ENCODE results near the gene LILRB3. TPM values are rescaled to one million over a fixed set of nuclear protein-coding genes. Genes with fewer than 3 reads are reported as not detected.

The LILRB3 gene
- total and polyA plus RNA-seq, 2 of the 4 experiments (the other 2 are of a cell fraction): not detected

- no peaks in the 10 kb centered on the region for H3K36me3 ChIP-seq (ENCODE audit: control insufficient read depth, insufficient read depth, low read length)
- DNase-seq (no peak), ATAC-seq (ENCODE audit: low read depth) (no peak)
- H3K56ac ChIP-seq (ENCODE audit: extremely low read depth, insufficient read depth, low read length): no peak overlapping the region
- H3K9ac ChIP-seq (ENCODE audit: low read depth, low read length): no peak overlapping the region
- H2BK120ac ChIP-seq (ENCODE audit: low read depth, low read length): no peak overlapping the region
- peaks cover 17% of the 10 kb centered on the region for H3K27me3 ChIP-seq (ENCODE audit: control insufficient read depth, insufficient read depth, low read length)
- dilution Hi-C loops (cut with HindIII; ENCODE audit: low sequenced_read_pairs, unreplicated experiment): no loop called here
- no peak overlapping the region for H3K27ac ChIP-seq (ENCODE audit: insufficient read depth, low read length)
- CTCF ChIA-PET: no interaction called here
- no peak overlapping the region for H4K91ac ChIP-seq (ENCODE audit: insufficient read depth, low read depth, low read length)
- H2BK15ac ChIP-seq (ENCODE audit: low read depth, low read length): no peak overlapping the region
- no peaks in the 10 kb centered on the region for H4K20me1 ChIP-seq (ENCODE audit: insufficient read depth, low read length)
- no peaks in the 10 kb centered on the region for H3K9me1 ChIP-seq (ENCODE audit: insufficient read depth, low read length)
- no peaks in the 10 kb centered on the region for H3K4me1 ChIP-seq (ENCODE audit: control insufficient read depth, insufficient read depth, low read length)
- H2AFZ ChIP-seq (replicated peaks; ENCODE audit: low read length, poor library complexity): no peak overlapping the region
- H3K4me2 ChIP-seq (ENCODE audit: low read depth, low read length): no peak overlapping the region
- H2AK9ac ChIP-seq (replicated peaks; ENCODE audit: low read depth, low read length, poor library complexity): no peak overlapping the region
- in situ Hi-C loops (cut with MboI; ENCODE audit: low sequenced_read_pairs): no loop called here
- H4K5ac ChIP-seq (ENCODE audit: low read depth, low read length): no peak overlapping the region
- POLR2A ChIA-PET (ENCODE audit: unreplicated experiment): no interaction called here
- no peak overlapping the region for H3K14ac ChIP-seq (replicated peaks; ENCODE audit: low read depth, low read length)
- H3K79me1 ChIP-seq (ENCODE audit: low read depth in 1 of 2, low read length in 2 of 2): no peaks in the 10 kb centered on the region
- intact Hi-C loops (cut with micrococcal nuclease): no loop called here
- H2AK5ac ChIP-seq (ENCODE audit: low read depth, low read length): no peak overlapping the region
- no peak overlapping the region for H4K8ac ChIP-seq (ENCODE audit: low read depth in 2 of 2, low read length in 2 of 2)
- no peak overlapping the region for H2BK20ac ChIP-seq (ENCODE audit: low read depth, low read length)
- H2BK5ac ChIP-seq (ENCODE audit: low read depth, low read length, poor library complexity, severe bottlenecking): no peak overlapping the region
- H3K4ac ChIP-seq (ENCODE audit: low read depth, low read length): no peak overlapping the region
- 63% methylated on average over 4 of the region's 23 CpGs; no CpG with 5 or more reads in 1 of the 2 experiments for WGBS, 2 experiments (ENCODE audit: extremely low coverage in 2 of 2, insufficient read length in 1 of 2)
- H3K23ac ChIP-seq (ENCODE audit: low read depth, low read length): no peak overlapping the region
- BruUV-seq (replicated peaks): no TSS peak
- no peak overlapping the region for H3K18ac ChIP-seq (ENCODE audit: low read depth, low read length)
- no peaks in the 10 kb centered on the region for H3K9me3 ChIP-seq (ENCODE audit: control insufficient read depth, insufficient read depth, low read length)
- H3K4me3 ChIP-seq (ENCODE audit: insufficient read depth, low read depth, low read length): no peak overlapping the region
- no peak for TF ChIP-seq ELK1 (IDR thresholded peaks at IDR 0.05; ENCODE audit: borderline replicate concordance, low read depth, low read length)
- no peak for TF ChIP-seq RFX5 (IDR thresholded peaks at IDR 0.05; ENCODE audit: low read depth, low read length)
- TF ChIP-seq MAZ (IDR thresholded peaks at IDR 0.05; ENCODE audit: borderline replicate concordance, low read depth, low read length): no peak
- no peak for TF ChIP-seq SMC3 (IDR thresholded peaks at IDR 0.05; ENCODE audit: low read depth, low read length)
- TF ChIP-seq MAFK (IDR thresholded peaks at IDR 0.05; ENCODE audit: low read depth, low read length): no peak
- TF ChIP-seq BHLHE40 (IDR thresholded peaks at IDR 0.05; ENCODE audit: low read depth, low read length): no peak
- no peak for TF ChIP-seq CHD1 (IDR thresholded peaks at IDR 0.05; ENCODE audit: low read depth, low read length)
- TF ChIP-seq USF2 (IDR thresholded peaks at IDR 0.05; ENCODE audit: low read depth, low read length): no peak
- no peak for TF ChIP-seq NFE2L2 (IDR thresholded peaks at IDR 0.05; ENCODE audit: low read depth, low read length)
- no peak for TF ChIP-seq FOS (IDR thresholded peaks at IDR 0.05; ENCODE audit: low read depth, low read length)
- TF ChIP-seq, protein P1, sequence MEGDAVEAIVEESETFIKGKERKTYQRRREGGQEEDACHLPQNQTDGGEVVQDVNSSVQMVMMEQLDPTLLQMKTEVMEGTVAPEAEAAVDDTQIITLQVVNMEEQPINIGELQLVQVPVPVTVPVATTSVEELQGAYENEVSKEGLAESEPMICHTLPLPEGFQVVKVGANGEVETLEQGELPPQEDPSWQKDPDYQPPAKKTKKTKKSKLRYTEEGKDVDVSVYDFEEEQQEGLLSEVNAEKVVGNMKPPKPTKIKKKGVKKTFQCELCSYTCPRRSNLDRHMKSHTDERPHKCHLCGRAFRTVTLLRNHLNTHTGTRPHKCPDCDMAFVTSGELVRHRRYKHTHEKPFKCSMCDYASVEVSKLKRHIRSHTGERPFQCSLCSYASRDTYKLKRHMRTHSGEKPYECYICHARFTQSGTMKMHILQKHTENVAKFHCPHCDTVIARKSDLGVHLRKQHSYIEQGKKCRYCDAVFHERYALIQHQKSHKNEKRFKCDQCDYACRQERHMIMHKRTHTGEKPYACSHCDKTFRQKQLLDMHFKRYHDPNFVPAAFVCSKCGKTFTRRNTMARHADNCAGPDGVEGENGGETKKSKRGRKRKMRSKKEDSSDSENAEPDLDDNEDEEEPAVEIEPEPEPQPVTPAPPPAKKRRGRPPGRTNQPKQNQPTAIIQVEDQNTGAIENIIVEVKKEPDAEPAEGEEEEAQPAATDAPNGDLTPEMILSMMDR (conservative IDR thresholded peaks at IDR 0.05; ENCODE audit: low read depth, low read length): no peak
- TF ChIP-seq POLR2A (IDR thresholded peaks at IDR 0.05; ENCODE audit: low read depth, low read length): no peak
- no peak for TF ChIP-seq CEBPB (IDR thresholded peaks at IDR 0.05; ENCODE audit: low read depth, low read length)
- no peak for TF ChIP-seq RAD21 (IDR thresholded peaks at IDR 0.05; ENCODE audit: low read length)
- TF ChIP-seq MXI1 (IDR thresholded peaks at IDR 0.05; ENCODE audit: borderline replicate concordance, low read depth, low read length): no peak
These were observed 30.8 kb upstream of the LILRB3 start for GRCh38 chr19:54253331-54254194.
